Measurements from ENCODE around the gene RBMS3.

DNA sequence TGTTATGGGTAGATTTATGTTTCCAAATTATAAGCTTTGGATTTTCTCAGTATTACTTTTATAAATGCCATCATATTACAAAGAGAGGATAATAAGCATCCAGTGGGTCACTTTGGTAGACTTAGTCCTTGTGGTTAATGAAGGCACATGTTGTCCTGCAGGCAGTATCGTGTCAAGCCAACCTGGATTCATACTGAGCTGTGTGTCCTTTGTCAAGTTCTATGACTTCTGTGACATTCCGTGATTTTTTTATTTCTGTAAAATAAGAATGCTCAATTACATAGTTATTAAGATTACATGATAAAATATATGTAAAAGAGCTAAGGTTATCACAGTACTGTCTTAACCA lies 257.7 kb downstream of the RBMS3 start:
- TF ChIP-seq, protein P1, sequence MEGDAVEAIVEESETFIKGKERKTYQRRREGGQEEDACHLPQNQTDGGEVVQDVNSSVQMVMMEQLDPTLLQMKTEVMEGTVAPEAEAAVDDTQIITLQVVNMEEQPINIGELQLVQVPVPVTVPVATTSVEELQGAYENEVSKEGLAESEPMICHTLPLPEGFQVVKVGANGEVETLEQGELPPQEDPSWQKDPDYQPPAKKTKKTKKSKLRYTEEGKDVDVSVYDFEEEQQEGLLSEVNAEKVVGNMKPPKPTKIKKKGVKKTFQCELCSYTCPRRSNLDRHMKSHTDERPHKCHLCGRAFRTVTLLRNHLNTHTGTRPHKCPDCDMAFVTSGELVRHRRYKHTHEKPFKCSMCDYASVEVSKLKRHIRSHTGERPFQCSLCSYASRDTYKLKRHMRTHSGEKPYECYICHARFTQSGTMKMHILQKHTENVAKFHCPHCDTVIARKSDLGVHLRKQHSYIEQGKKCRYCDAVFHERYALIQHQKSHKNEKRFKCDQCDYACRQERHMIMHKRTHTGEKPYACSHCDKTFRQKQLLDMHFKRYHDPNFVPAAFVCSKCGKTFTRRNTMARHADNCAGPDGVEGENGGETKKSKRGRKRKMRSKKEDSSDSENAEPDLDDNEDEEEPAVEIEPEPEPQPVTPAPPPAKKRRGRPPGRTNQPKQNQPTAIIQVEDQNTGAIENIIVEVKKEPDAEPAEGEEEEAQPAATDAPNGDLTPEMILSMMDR (conservative IDR thresholded peaks at IDR 0.05; ENCODE audit: low read depth in 2 of 2) = no peak
- no peak for TF ChIP-seq EZH2phosphoT487 (IDR thresholded peaks at IDR 0.05; ENCODE audit: unreplicated experiment)
- no peak for TF ChIP-seq NANOG (IDR thresholded peaks at IDR 0.05; ENCODE audit: borderline replicate concordance)
- no peak for TF ChIP-seq EZH2 (IDR thresholded peaks at IDR 0.05; ENCODE audit: low read depth, unreplicated experiment)
- TF ChIP-seq JUNB (IDR thresholded peaks at IDR 0.05; ENCODE audit: unreplicated experiment) = no peak
- TF ChIP-seq POLR2AphosphoS5 (IDR thresholded peaks at IDR 0.05; ENCODE audit: low read depth) = no peak
- TF ChIP-seq, protein P2, sequence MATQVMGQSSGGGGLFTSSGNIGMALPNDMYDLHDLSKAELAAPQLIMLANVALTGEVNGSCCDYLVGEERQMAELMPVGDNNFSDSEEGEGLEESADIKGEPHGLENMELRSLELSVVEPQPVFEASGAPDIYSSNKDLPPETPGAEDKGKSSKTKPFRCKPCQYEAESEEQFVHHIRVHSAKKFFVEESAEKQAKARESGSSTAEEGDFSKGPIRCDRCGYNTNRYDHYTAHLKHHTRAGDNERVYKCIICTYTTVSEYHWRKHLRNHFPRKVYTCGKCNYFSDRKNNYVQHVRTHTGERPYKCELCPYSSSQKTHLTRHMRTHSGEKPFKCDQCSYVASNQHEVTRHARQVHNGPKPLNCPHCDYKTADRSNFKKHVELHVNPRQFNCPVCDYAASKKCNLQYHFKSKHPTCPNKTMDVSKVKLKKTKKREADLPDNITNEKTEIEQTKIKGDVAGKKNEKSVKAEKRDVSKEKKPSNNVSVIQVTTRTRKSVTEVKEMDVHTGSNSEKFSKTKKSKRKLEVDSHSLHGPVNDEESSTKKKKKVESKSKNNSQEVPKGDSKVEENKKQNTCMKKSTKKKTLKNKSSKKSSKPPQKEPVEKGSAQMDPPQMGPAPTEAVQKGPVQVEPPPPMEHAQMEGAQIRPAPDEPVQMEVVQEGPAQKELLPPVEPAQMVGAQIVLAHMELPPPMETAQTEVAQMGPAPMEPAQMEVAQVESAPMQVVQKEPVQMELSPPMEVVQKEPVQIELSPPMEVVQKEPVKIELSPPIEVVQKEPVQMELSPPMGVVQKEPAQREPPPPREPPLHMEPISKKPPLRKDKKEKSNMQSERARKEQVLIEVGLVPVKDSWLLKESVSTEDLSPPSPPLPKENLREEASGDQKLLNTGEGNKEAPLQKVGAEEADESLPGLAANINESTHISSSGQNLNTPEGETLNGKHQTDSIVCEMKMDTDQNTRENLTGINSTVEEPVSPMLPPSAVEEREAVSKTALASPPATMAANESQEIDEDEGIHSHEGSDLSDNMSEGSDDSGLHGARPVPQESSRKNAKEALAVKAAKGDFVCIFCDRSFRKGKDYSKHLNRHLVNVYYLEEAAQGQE (IDR thresholded peaks at IDR 0.05; ENCODE audit: unreplicated experiment) = no peak
- TF ChIP-seq STAT1 (IDR thresholded peaks at IDR 0.05; ENCODE audit: unreplicated experiment) = no peak
- TF ChIP-seq CREB1 (CRISPR knock-in tag; IDR thresholded peaks at IDR 0.05; ENCODE audit: low read depth) = no peak
- TF ChIP-seq, protein P3, sequence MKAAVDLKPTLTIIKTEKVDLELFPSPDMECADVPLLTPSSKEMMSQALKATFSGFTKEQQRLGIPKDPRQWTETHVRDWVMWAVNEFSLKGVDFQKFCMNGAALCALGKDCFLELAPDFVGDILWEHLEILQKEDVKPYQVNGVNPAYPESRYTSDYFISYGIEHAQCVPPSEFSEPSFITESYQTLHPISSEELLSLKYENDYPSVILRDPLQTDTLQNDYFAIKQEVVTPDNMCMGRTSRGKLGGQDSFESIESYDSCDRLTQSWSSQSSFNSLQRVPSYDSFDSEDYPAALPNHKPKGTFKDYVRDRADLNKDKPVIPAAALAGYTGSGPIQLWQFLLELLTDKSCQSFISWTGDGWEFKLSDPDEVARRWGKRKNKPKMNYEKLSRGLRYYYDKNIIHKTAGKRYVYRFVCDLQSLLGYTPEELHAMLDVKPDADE (IDR thresholded peaks at IDR 0.05) = no peak
- TF ChIP-seq, protein P4, sequence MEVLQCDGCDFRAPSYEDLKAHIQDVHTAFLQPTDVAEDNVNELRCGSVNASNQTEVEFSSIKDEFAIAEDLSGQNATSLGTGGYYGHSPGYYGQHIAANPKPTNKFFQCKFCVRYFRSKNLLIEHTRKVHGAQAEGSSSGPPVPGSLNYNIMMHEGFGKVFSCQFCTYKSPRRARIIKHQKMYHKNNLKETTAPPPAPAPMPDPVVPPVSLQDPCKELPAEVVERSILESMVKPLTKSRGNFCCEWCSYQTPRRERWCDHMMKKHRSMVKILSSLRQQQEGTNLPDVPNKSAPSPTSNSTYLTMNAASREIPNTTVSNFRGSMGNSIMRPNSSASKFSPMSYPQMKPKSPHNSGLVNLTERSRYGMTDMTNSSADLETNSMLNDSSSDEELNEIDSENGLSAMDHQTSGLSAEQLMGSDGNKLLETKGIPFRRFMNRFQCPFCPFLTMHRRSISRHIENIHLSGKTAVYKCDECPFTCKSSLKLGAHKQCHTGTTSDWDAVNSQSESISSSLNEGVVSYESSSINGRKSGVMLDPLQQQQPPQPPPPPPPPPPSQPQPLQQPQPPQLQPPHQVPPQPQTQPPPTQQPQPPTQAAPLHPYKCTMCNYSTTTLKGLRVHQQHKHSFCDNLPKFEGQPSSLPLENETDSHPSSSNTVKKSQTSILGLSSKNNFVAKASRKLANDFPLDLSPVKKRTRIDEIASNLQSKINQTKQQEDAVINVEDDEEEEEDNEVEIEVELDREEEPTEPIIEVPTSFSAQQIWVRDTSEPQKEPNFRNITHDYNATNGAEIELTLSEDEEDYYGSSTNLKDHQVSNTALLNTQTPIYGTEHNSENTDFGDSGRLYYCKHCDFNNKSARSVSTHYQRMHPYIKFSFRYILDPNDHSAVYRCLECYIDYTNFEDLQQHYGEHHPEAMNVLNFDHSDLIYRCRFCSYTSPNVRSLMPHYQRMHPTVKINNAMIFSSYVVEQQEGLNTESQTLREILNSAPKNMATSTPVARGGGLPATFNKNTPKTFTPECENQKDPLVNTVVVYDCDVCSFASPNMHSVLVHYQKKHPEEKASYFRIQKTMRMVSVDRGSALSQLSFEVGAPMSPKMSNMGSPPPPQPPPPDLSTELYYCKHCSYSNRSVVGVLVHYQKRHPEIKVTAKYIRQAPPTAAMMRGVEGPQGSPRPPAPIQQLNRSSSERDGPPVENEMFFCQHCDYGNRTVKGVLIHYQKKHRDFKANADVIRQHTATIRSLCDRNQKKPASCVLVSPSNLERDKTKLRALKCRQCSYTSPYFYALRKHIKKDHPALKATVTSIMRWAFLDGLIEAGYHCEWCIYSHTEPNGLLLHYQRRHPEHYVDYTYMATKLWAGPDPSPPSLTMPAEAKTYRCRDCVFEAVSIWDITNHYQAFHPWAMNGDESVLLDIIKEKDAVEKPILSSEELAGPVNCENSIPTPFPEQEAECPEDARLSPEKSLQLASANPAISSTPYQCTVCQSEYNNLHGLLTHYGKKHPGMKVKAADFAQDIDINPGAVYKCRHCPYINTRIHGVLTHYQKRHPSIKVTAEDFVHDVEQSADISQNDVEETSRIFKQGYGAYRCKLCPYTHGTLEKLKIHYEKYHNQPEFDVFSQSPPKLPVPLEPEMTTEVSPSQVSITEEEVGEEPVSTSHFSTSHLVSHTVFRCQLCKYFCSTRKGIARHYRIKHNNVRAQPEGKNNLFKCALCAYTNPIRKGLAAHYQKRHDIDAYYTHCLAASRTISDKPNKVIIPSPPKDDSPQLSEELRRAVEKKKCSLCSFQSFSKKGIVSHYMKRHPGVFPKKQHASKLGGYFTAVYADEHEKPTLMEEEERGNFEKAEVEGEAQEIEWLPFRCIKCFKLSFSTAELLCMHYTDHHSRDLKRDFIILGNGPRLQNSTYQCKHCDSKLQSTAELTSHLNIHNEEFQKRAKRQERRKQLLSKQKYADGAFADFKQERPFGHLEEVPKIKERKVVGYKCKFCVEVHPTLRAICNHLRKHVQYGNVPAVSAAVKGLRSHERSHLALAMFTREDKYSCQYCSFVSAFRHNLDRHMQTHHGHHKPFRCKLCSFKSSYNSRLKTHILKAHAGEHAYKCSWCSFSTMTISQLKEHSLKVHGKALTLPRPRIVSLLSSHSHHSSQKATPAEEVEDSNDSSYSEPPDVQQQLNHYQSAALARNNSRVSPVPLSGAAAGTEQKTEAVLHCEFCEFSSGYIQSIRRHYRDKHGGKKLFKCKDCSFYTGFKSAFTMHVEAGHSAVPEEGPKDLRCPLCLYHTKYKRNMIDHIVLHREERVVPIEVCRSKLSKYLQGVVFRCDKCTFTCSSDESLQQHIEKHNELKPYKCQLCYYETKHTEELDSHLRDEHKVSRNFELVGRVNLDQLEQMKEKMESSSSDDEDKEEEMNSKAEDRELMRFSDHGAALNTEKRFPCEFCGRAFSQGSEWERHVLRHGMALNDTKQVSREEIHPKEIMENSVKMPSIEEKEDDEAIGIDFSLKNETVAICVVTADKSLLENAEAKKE (CRISPR knock-in tag; IDR thresholded peaks at IDR 0.05) = no peak
- no peak for TF ChIP-seq ZNF331 (CRISPR knock-in tag; IDR thresholded peaks at IDR 0.05; ENCODE audit: low read depth)
